ENCODE results near the gene CFAP100. TPM values are rescaled to one million over a fixed set of nuclear protein-coding genes. Genes with fewer than 3 reads are reported as not detected.

Gene CFAP100
- total and polyA plus RNA-seq, 9 of the 15 experiments (the other 6 are each of a cell fraction or from before 2014, with no cell fraction given): not detected

GRCh38 chr3:126452213-126452612, 57.5 kb downstream of the CFAP100 start:
- ChIA-PET POLR2A (interaction anchor here (1.6 kb wide), 1 partner anchor 20 kb away, joined by 4 read pairs; no protein-coding TSS in a partner anchor), CTCF (ENCODE audit: low intra/inter-chr PET ratio) (no interaction called here)
- Histone ChIP-seq H3K4me2 (ENCODE audit: insufficient read depth, low read length) (no peak overlapping the region), H3K9ac (ENCODE audit: insufficient read depth in 1 of 2, low read depth in 2 of 2, low read length in 2 of 2) (no peak overlapping the region), H3K27me3 (ENCODE audit: control insufficient read depth in 2 of 2, insufficient read depth in 2 of 2, low read length in 2 of 2) (no peaks in the 10 kb centered on the region; a peak in 1 of 5 replicates), H4K20me1 (replicated peaks; ENCODE audit: control insufficient read depth, insufficient read depth, low read length) (no peaks in the 10 kb centered on the region), H3K79me2 (ENCODE audit: control insufficient read depth, insufficient read depth, low read length) (no peaks in the 10 kb centered on the region; the same call in 2 of the 3 replicates), H3K9me1 (ENCODE audit: control insufficient read depth, insufficient read depth, low read length) (no peaks in the 10 kb centered on the region), H3K36me3 (ENCODE audit: control insufficient read depth, insufficient read depth, low read length) (peaks cover 52% of the 10 kb centered on the region), H2AFZ (ENCODE audit: low read depth, low read length) (no peak overlapping the region), H3K9me3 (replicated peaks; ENCODE audit: control insufficient read depth, insufficient read depth, low read depth, low read length) (no peaks in the 10 kb centered on the region), H3K4me3 (no peak overlapping the region), H3K4me1 (replicated peaks in 1 of 2; ENCODE audit: control insufficient read depth in 2 of 2, insufficient read depth in 2 of 2, low read length in 2 of 2) (no peaks in the 10 kb centered on the region), H3K27ac (ENCODE audit: extremely low read depth, low read depth, low read length) (no peak overlapping the region)
- in situ Hi-C loops (cut with MboI): no loop called here
- 92% methylated on average over 6 of the region's 9 CpGs for WGBS (ENCODE audit: insufficient coverage, low coverage, missing lambda C conversion rate)
- intact Hi-C loops (cut with micrococcal nuclease): no loop called here
- ATAC-seq: no peak
- no TSS peak for BruUV-seq (replicated peaks)
- FAIRE-seq: no peak
- DNase-seq (ENCODE audit: extremely low read depth in 1 of 4, low spot score in 3 of 4): no peak
- TF ChIP-seq ZZZ3 (IDR thresholded peaks at IDR 0.05): no peak
- TF ChIP-seq ZNF121 (CRISPR knock-in tag; conservative IDR thresholded peaks at IDR 0.05): no peak
- no peak for TF ChIP-seq TAF15 (IDR thresholded peaks at IDR 0.05; ENCODE audit: low read depth, low read length)
- no peak for TF ChIP-seq SRSF7 (optimal IDR thresholded peaks at IDR 0.05; ENCODE audit: low read depth, low read length)
- TF ChIP-seq, protein P1, sequence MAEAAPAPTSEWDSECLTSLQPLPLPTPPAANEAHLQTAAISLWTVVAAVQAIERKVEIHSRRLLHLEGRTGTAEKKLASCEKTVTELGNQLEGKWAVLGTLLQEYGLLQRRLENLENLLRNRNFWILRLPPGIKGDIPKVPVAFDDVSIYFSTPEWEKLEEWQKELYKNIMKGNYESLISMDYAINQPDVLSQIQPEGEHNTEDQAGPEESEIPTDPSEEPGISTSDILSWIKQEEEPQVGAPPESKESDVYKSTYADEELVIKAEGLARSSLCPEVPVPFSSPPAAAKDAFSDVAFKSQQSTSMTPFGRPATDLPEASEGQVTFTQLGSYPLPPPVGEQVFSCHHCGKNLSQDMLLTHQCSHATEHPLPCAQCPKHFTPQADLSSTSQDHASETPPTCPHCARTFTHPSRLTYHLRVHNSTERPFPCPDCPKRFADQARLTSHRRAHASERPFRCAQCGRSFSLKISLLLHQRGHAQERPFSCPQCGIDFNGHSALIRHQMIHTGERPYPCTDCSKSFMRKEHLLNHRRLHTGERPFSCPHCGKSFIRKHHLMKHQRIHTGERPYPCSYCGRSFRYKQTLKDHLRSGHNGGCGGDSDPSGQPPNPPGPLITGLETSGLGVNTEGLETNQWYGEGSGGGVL (CRISPR knock-in tag; IDR thresholded peaks at IDR 0.05): no peak
- no peak for TF ChIP-seq TEAD4 (IDR thresholded peaks at IDR 0.05; ENCODE audit: low read length)
- TF ChIP-seq TEAD4 (CRISPR knock-in tag; IDR thresholded peaks at IDR 0.05; ENCODE audit: borderline replicate concordance): no peak
- no peak for TF ChIP-seq HNRNPUL1 (IDR thresholded peaks at IDR 0.05; ENCODE audit: low read length)
- no peak for TF ChIP-seq SPI1 (IDR thresholded peaks at IDR 0.05; ENCODE audit: borderline replicate concordance, low read depth, low read length)
- TF ChIP-seq ZFP91 (CRISPR knock-in tag; IDR thresholded peaks at IDR 0.05): no peak
- no peak for TF ChIP-seq ATF4 (CRISPR knock-in tag; IDR thresholded peaks at IDR 0.05)
- no peak for TF ChIP-seq ZNF551 (CRISPR knock-in tag; IDR thresholded peaks at IDR 0.05)
- no peak for TF ChIP-seq DACH1 (IDR thresholded peaks at IDR 0.05; ENCODE audit: partially characterized antibody)
- TF ChIP-seq SUPT5H (IDR thresholded peaks at IDR 0.05): no peak
- no peak for TF ChIP-seq PRMT5 (CRISPR knock-in tag; IDR thresholded peaks at IDR 0.05)
- TF ChIP-seq ZNF79 (CRISPR knock-in tag; IDR thresholded peaks at IDR 0.05; ENCODE audit: low read depth): no peak
- no peak for TF ChIP-seq MEIS2 (IDR thresholded peaks at IDR 0.05; ENCODE audit: partially characterized antibody)
- no peak for TF ChIP-seq POLR2AphosphoS5 (IDR thresholded peaks at IDR 0.05; ENCODE audit: control insufficient read depth, insufficient read depth, low read depth, low read length)

Measured in K562 (cell line).